Putamen (tissue), 1 donor: ENCODE data around the gene CAMK2A.

Experiments
- DNase-seq: peaks from one replicate; pipeline ENCODE4 v3.0.0-alpha.2; 2016; ENCODE audit warnings: low spot score

The CAMK2A gene

GRCh38 chr5:150289551-150290390, at the start of gene CAMK2A:
Gene CAMK2A, minus strand, starts transcription at chr5:150289773. Its CDS starts 148 bp downstream, at chr5:150289625.
- peak; percentile 80 for DNase-seq

- peak; percentile 72 for DNase-seq
These were observed 49.6 kb upstream of the CAMK2A start for GRCh38 chr5:150339165-150339564.

GRCh38 chr5:150338546-150338945, 49.0 kb upstream of the CAMK2A start:
- DNase-seq, result no peak

- no peak for DNase-seq
These were observed 46.2 kb upstream of the CAMK2A start for GRCh38 chr5:150335778-150336177.

GRCh38 chr5:150333400-150333799, 43.8 kb upstream of the CAMK2A start:
- peak; percentile 65 for DNase-seq

- no peak for DNase-seq
These were observed 40.6 kb upstream of the CAMK2A start for GRCh38 chr5:150329881-150330876.

- DNase-seq, result no peak
These were observed 39.5 kb upstream of the CAMK2A start for GRCh38 chr5:150329038-150329437.

- DNase-seq, result no peak
These were observed 38.9 kb upstream of the CAMK2A start for GRCh38 chr5:150328515-150328914.

GRCh38 chr5:150327139-150327538, 37.6 kb upstream of the CAMK2A start:
- DNase-seq, result no peak

GRCh38 chr5:150326707-150327106, 37.1 kb upstream of the CAMK2A start:
- no peak for DNase-seq

GRCh38 chr5:150325426-150325825, 35.9 kb upstream of the CAMK2A start:
- DNase-seq, result no peak

GRCh38 chr5:150323819-150324218, 34.2 kb upstream of the CAMK2A start:
- no peak for DNase-seq

GRCh38 chr5:150323092-150323491, 33.5 kb upstream of the CAMK2A start:
- no peak for DNase-seq

- DNase-seq, result no peak
These were observed 32.6 kb upstream of the CAMK2A start for GRCh38 chr5:150322202-150322601.

GRCh38 chr5:150321784-150322183, 32.2 kb upstream of the CAMK2A start:
- DNase-seq, result no peak

GRCh38 chr5:150321211-150321610, 31.6 kb upstream of the CAMK2A start:
- no peak for DNase-seq

- DNase-seq, result peak; percentile 77
These were observed 30.6 kb upstream of the CAMK2A start for GRCh38 chr5:150320044-150320613.

GRCh38 chr5:150319484-150319790, 29.9 kb upstream of the CAMK2A start:
- DNase-seq, result no peak

GRCh38 chr5:150318613-150319483, 29.3 kb upstream of the CAMK2A start:
- DNase-seq, result no peak

- no peak for DNase-seq
These were observed 27.8 kb upstream of the CAMK2A start for GRCh38 chr5:150317048-150318003.
